Keratinocyte (primary cell): Measurements from ENCODE around the gene TUNAR. TPM values are rescaled to one million over a fixed set of nuclear protein-coding genes. Genes with fewer than 3 reads are reported as not detected.

Experiments
- DNase-seq: peaks from one replicate; pipeline ENCODE4 v3.0.0-alpha.2; 2011; ENCODE audit warnings: low read depth, missing footprints, low spot score
- FAIRE-seq: peaks from 2 replicates; lab custom pipeline; 2011; peaks lifted over from hg19 to GRCh38; lab: Jason Lieb, UNC
- H2AFZ ChIP-seq: 2 replicates; pipeline ENCODE4 v1.6.0; 2012; ENCODE audit warnings: low read length, control low read depth, inconsistent platforms; ENCODE audit not compliant: control insufficient read depth
- H3K27ac ChIP-seq: 2 replicates; pipeline ENCODE4 v1.5.1; 2011; ENCODE audit warnings: low read length; ENCODE audit not compliant: control insufficient read depth, insufficient read depth
- H3K27me3 ChIP-seq: 3 replicates; pipeline ENCODE4 v1.6.0; 2011; ENCODE audit warnings: low read length; ENCODE audit not compliant: control insufficient read depth, insufficient read depth; ENCODE audit errors: extremely low read depth
- H3K36me3 ChIP-seq, 2 experiments: 2 replicates in 1 of 2; 3 replicates in 1 of 2; pipeline ENCODE4 v1.5.1; 2011; ENCODE audit warnings: low read length in 2 of 2, mild to moderate bottlenecking in 1 of 2; ENCODE audit not compliant: control insufficient read depth in 2 of 2, insufficient read depth in 2 of 2; ENCODE audit errors: extremely low read depth in 1 of 2
- H3K4me1 ChIP-seq: 3 replicates; pipeline ENCODE4 v1.5.1; 2011; ENCODE audit warnings: low read length; ENCODE audit not compliant: control insufficient read depth, insufficient read depth; ENCODE audit errors: extremely low read depth
- H3K4me2 ChIP-seq: 3 replicates; pipeline ENCODE4 v1.6.0; 2011; ENCODE audit warnings: low read depth, low read length; ENCODE audit not compliant: control insufficient read depth, insufficient read depth; ENCODE audit errors: extremely low read depth
- H3K4me3 ChIP-seq, 3 experiments: fragments of 200-600 bp in 1 of 3; sonication (generic) in 1 of 3; 2 replicates in 2 of 3; 3 replicates in 1 of 3; pipeline ENCODE4 v1.5.1; 2011 to 2016; ENCODE audit warnings: low read length in 3 of 3, mild to moderate bottlenecking in 3 of 3, control low read depth in 2 of 3, inconsistent platforms in 1 of 3, low read depth in 1 of 3, mixed read lengths in 1 of 3, mixed run types in 1 of 3, moderate library complexity in 1 of 3; ENCODE audit not compliant: control insufficient read depth in 2 of 3, insufficient read depth in 2 of 3; ENCODE audit errors: extremely low read depth in 1 of 3
- H3K79me2 ChIP-seq: 2 replicates; pipeline ENCODE4 v1.6.0; 2012; ENCODE audit warnings: low read length; ENCODE audit not compliant: control insufficient read depth, insufficient read depth
- H3K9ac ChIP-seq: 3 replicates; pipeline ENCODE4 v1.6.0; 2011; ENCODE audit warnings: low read length; ENCODE audit not compliant: control insufficient read depth, insufficient read depth; ENCODE audit errors: extremely low read depth
- H3K9me1 ChIP-seq: 3 replicates; pipeline ENCODE4 v1.6.0; 2011; ENCODE audit warnings: low read length; ENCODE audit not compliant: control insufficient read depth, insufficient read depth; ENCODE audit errors: extremely low read depth
- H3K9me3 ChIP-seq: 2 replicates; pipeline ENCODE4 v1.5.1; 2012; ENCODE audit warnings: low read depth, low read length; ENCODE audit not compliant: control insufficient read depth
- H4K20me1 ChIP-seq: 3 replicates; pipeline ENCODE4 v1.6.0; 2011; ENCODE audit warnings: low read length; ENCODE audit not compliant: control insufficient read depth, insufficient read depth; ENCODE audit errors: extremely low read depth
- CTCF ChIP-seq, 3 experiments: IDR thresholded peaks in 1 of 3; conservative IDR thresholded peaks in 1 of 3; optimal IDR thresholded peaks in 1 of 3; 2 replicates in 2 of 3; 3 replicates in 1 of 3; pipeline versions ENCODE3 to v1.5.1; 2011; ENCODE audit warnings: low read length in 3 of 3, mild to moderate bottlenecking in 3 of 3, moderate library complexity in 2 of 3, control low read depth in 1 of 3, inconsistent platforms in 1 of 3; ENCODE audit not compliant: insufficient read depth in 2 of 3; ENCODE audit errors: extremely low read depth in 1 of 3
- EZH2 ChIP-seq: IDR thresholded peaks from one replicate; pipeline ENCODE4 v1.6.1; 2012; ENCODE audit warnings: inconsistent platforms, mild to moderate bottlenecking, low read length, moderate library complexity
- dilution Hi-C: fragments of 300-500 bp; cut with MboI; formaldehyde crosslinking; loops from one replicate; pipeline ENCODE4 v1.7.0; 2020; ENCODE audit warnings: low sequenced_read_pairs; ENCODE audit not compliant: extremely low pct_ligation_motif_present
- polyA plus RNA-seq, 5 experiments: library from polyadenylated mRNA; depleted of rRNA in 3 of 5; stranded (reverse) in 3 of 5; stranded (forward) in 1 of 5; unstranded in 1 of 5; fragments of >200 nt; gene quantifications; 1 replicate in 1 of 5; 2 replicates in 3 of 5; 3 replicates in 1 of 5; pipeline versions ENCODE4 v1.2.1 to v1.2.3, GENCODE V29; 2011 to 2012; ENCODE audit warnings: missing spikeins in 2 of 5, low read depth in 1 of 5, low replicate concordance in 1 of 5

Gene TUNAR
- polyA plus RNA-seq, 1 donor (not counting 4 experiments of a cell fraction or from before 2014, with no cell fraction given) = not detected

- TF ChIP-seq EZH2 = no peak
- TF ChIP-seq CTCF (optimal IDR thresholded peaks at IDR 0.05 in 1 of 3, IDR thresholded peaks at IDR 0.05 in 1 of 3, conservative IDR thresholded peaks at IDR 0.05 in 1 of 3; ENCODE audit: extremely low read depth in 1 of 3, insufficient read depth in 2 of 3, low read length in 3 of 3) = no peak
- FAIRE-seq (no peak), DNase-seq (no peak)
- H3K79me2 ChIP-seq = no peaks in the 10 kb centered on the region
- H3K9ac ChIP-seq = no peak overlapping the region
- no peaks in the 10 kb centered on the region for H3K9me1 ChIP-seq
- no peaks in the 10 kb centered on the region for H3K4me1 ChIP-seq
- no peaks in the 10 kb centered on the region for H3K36me3 ChIP-seq
- H3K27me3 ChIP-seq = no peaks in the 10 kb centered on the region
- dilution Hi-C loops = no loop called here
- H3K4me2 ChIP-seq = no peak overlapping the region
- H3K4me3 ChIP-seq = no peak overlapping the region
- no peak overlapping the region for H2AFZ ChIP-seq
- no peaks in the 10 kb centered on the region for H4K20me1 ChIP-seq
- H3K27ac ChIP-seq = no peak overlapping the region
- H3K9me3 ChIP-seq = no peaks in the 10 kb centered on the region
Observed at GRCh38 chr14:95838862-95839261, 37.8 kb upstream of the TUNAR start.

- dilution Hi-C loops = no loop called here
- no peak overlapping the region for H3K27ac ChIP-seq
Observed at GRCh38 chr14:95840094-95840700, 36.4 kb upstream of the TUNAR start.

More at GRCh38 chr14:95840094-95840700, 36.4 kb upstream of the TUNAR start:
- H3K4me1 ChIP-seq = no peaks in the 10 kb centered on the region
- H2AFZ ChIP-seq = no peak overlapping the region
- DNase-seq = no peak
- H3K27me3 ChIP-seq = no peaks in the 10 kb centered on the region
- H3K9ac ChIP-seq = no peak overlapping the region
- no peak overlapping the region for H3K4me3 ChIP-seq
- H3K79me2 ChIP-seq = no peaks in the 10 kb centered on the region
- H3K9me1 ChIP-seq = no peaks in the 10 kb centered on the region
- no peaks in the 10 kb centered on the region for H3K36me3 ChIP-seq
- TF ChIP-seq CTCF (optimal IDR thresholded peaks at IDR 0.05 in 1 of 3, IDR thresholded peaks at IDR 0.05 in 1 of 3, conservative IDR thresholded peaks at IDR 0.05 in 1 of 3; ENCODE audit: extremely low read depth in 1 of 3, insufficient read depth in 2 of 3, low read length in 3 of 3) = no peak
- no peak for TF ChIP-seq EZH2
- H4K20me1 ChIP-seq = no peaks in the 10 kb centered on the region
- FAIRE-seq = no peak
- H3K4me2 ChIP-seq = no peak overlapping the region
- H3K9me3 ChIP-seq = no peaks in the 10 kb centered on the region
